Measurements from ENCODE around the gene IKBKE. TPM values are rescaled to one million over a fixed set of nuclear protein-coding genes. Genes with fewer than 3 reads are reported as not detected.

IKBKE gene
- total RNA-seq, 1 experiment from 2014 or later: 36.0 TPM

- Histone ChIP-seq H3K27ac (ENCODE audit: low read length) (no peak overlapping the region), H3K9ac (ENCODE audit: low read length) (no peak overlapping the region), H3K27me3 (ENCODE audit: low read length) (no peaks in the 10 kb centered on the region), H3K4me1 (ENCODE audit: low read length) (no peaks in the 10 kb centered on the region), H3K9me2 (replicated peaks; ENCODE audit: insufficient read depth, low read length) (no peaks in the 10 kb centered on the region), H3K9me3 (ENCODE audit: low read length) (no peaks in the 10 kb centered on the region), H3K79me2 (ENCODE audit: low read length) (no peaks in the 10 kb centered on the region), H2AFZ (ENCODE audit: low read length) (no peak overlapping the region), H3K4me2 (ENCODE audit: low read depth, low read length, poor library complexity, severe bottlenecking) (no peak overlapping the region), H3K4me3 (ENCODE audit: low read length) (no peak overlapping the region), H3K36me3 (ENCODE audit: insufficient read depth, low read length) (no peaks in the 10 kb centered on the region), H4K20me1 (ENCODE audit: insufficient read depth, low read depth, low read length) (no peaks in the 10 kb centered on the region)
- DNase-seq: no peak
These were observed 39.5 kb downstream of the IKBKE start for GRCh38 chr1:206509612-206510257.

- DNase-seq: no peak
- Histone ChIP-seq H4K20me1 (ENCODE audit: insufficient read depth, low read depth, low read length) (no peaks in the 10 kb centered on the region; the same call in 1 of the 2 replicates), H3K27ac (ENCODE audit: low read length) (no peak overlapping the region), H3K4me1 (ENCODE audit: low read length) (no peaks in the 10 kb centered on the region), H3K9me3 (ENCODE audit: low read length) (no peaks in the 10 kb centered on the region), H3K4me2 (ENCODE audit: low read depth, low read length, poor library complexity, severe bottlenecking) (no peak overlapping the region), H2AFZ (ENCODE audit: low read length) (no peak overlapping the region), H3K79me2 (ENCODE audit: low read length) (no peaks in the 10 kb centered on the region), H3K27me3 (ENCODE audit: low read length) (no peaks in the 10 kb centered on the region), H3K9me2 (replicated peaks; ENCODE audit: insufficient read depth, low read length) (no peaks in the 10 kb centered on the region), H3K36me3 (ENCODE audit: insufficient read depth, low read length) (no peaks in the 10 kb centered on the region), H3K4me3 (ENCODE audit: low read length) (no peak overlapping the region), H3K9ac (ENCODE audit: low read length) (no peak overlapping the region)
These were observed 40.1 kb downstream of the IKBKE start for GRCh38 chr1:206510371-206510770.

- Histone ChIP-seq H3K9me3 (ENCODE audit: low read length) (no peaks in the 10 kb centered on the region), H3K4me3 (ENCODE audit: low read length) (no peak overlapping the region), H2AFZ (ENCODE audit: low read length) (no peak overlapping the region), H4K20me1 (ENCODE audit: insufficient read depth, low read depth, low read length) (no peaks in the 10 kb centered on the region; the same call in 1 of the 2 replicates), H3K27ac (ENCODE audit: low read length) (no peak overlapping the region), H3K4me1 (ENCODE audit: low read length) (no peaks in the 10 kb centered on the region), H3K4me2 (ENCODE audit: low read depth, low read length, poor library complexity, severe bottlenecking) (no peak overlapping the region), H3K9ac (ENCODE audit: low read length) (no peak overlapping the region), H3K79me2 (ENCODE audit: low read length) (no peaks in the 10 kb centered on the region), H3K9me2 (replicated peaks; ENCODE audit: insufficient read depth, low read length) (no peaks in the 10 kb centered on the region), H3K27me3 (ENCODE audit: low read length) (no peaks in the 10 kb centered on the region), H3K36me3 (ENCODE audit: insufficient read depth, low read length) (no peaks in the 10 kb centered on the region)
- no peak for DNase-seq
These were observed 41.2 kb downstream of the IKBKE start for GRCh38 chr1:206511362-206512057.

- Histone ChIP-seq H3K9me2 (replicated peaks; ENCODE audit: insufficient read depth, low read length) (no peaks in the 10 kb centered on the region), H3K27ac (ENCODE audit: low read length) (no peak overlapping the region), H3K27me3 (ENCODE audit: low read length) (no peaks in the 10 kb centered on the region), H3K4me3 (ENCODE audit: low read length) (no peak overlapping the region), H3K9ac (ENCODE audit: low read length) (no peak overlapping the region), H3K79me2 (ENCODE audit: low read length) (no peaks in the 10 kb centered on the region), H3K9me3 (ENCODE audit: low read length) (no peaks in the 10 kb centered on the region), H3K36me3 (ENCODE audit: insufficient read depth, low read length) (no peaks in the 10 kb centered on the region), H3K4me2 (ENCODE audit: low read depth, low read length, poor library complexity, severe bottlenecking) (no peak overlapping the region), H3K4me1 (ENCODE audit: low read length) (no peaks in the 10 kb centered on the region), H2AFZ (ENCODE audit: low read length) (no peak overlapping the region), H4K20me1 (ENCODE audit: insufficient read depth, low read depth, low read length) (no peaks in the 10 kb centered on the region; the same call in 1 of the 2 replicates)
- no peak for DNase-seq
These were observed 42.0 kb downstream of the IKBKE start for GRCh38 chr1:206512058-206512850.

- Histone ChIP-seq H3K9ac (ENCODE audit: low read length) (no peak overlapping the region), H3K4me3 (ENCODE audit: low read length) (no peak overlapping the region), H4K20me1 (ENCODE audit: insufficient read depth, low read depth, low read length) (no peaks in the 10 kb centered on the region; the same call in 1 of the 2 replicates), H3K9me3 (ENCODE audit: low read length) (no peaks in the 10 kb centered on the region), H2AFZ (ENCODE audit: low read length) (no peak overlapping the region), H3K79me2 (ENCODE audit: low read length) (no peaks in the 10 kb centered on the region), H3K27ac (ENCODE audit: low read length) (no peak overlapping the region), H3K4me2 (ENCODE audit: low read depth, low read length, poor library complexity, severe bottlenecking) (no peak overlapping the region), H3K27me3 (ENCODE audit: low read length) (no peaks in the 10 kb centered on the region), H3K36me3 (ENCODE audit: insufficient read depth, low read length) (no peaks in the 10 kb centered on the region), H3K4me1 (ENCODE audit: low read length) (no peaks in the 10 kb centered on the region), H3K9me2 (replicated peaks; ENCODE audit: insufficient read depth, low read length) (no peaks in the 10 kb centered on the region)
- no peak for DNase-seq
These were observed 42.5 kb downstream of the IKBKE start for GRCh38 chr1:206512851-206513180.

GRCh38 chr1:206513312-206514111, 43.2 kb downstream of the IKBKE start:
- H3K27me3 ChIP-seq (ENCODE audit: low read length): no peaks in the 10 kb centered on the region
- no peak overlapping the region for H3K27ac ChIP-seq (ENCODE audit: low read length)
- H3K9ac ChIP-seq (ENCODE audit: low read length): no peak overlapping the region
- H3K4me3 ChIP-seq (ENCODE audit: low read length): no peak overlapping the region
- H3K79me2 ChIP-seq (ENCODE audit: low read length): no peaks in the 10 kb centered on the region
- H3K9me3 ChIP-seq (ENCODE audit: low read length): no peaks in the 10 kb centered on the region
- H3K4me2 ChIP-seq (ENCODE audit: low read depth, low read length, poor library complexity, severe bottlenecking): no peak overlapping the region
- no peaks in the 10 kb centered on the region for H3K4me1 ChIP-seq (ENCODE audit: low read length)
- no peaks in the 10 kb centered on the region; the same call in 1 of the 2 replicates for H4K20me1 ChIP-seq (ENCODE audit: insufficient read depth, low read depth, low read length)
- H3K9me2 ChIP-seq (replicated peaks; ENCODE audit: insufficient read depth, low read length): no peaks in the 10 kb centered on the region
- DNase-seq: no peak
- no peak overlapping the region for H2AFZ ChIP-seq (ENCODE audit: low read length)
- H3K36me3 ChIP-seq (ENCODE audit: insufficient read depth, low read length): no peaks in the 10 kb centered on the region

- Histone ChIP-seq H3K4me3 (ENCODE audit: low read length) (no peak overlapping the region), H3K9me3 (ENCODE audit: low read length) (no peaks in the 10 kb centered on the region), H3K4me1 (ENCODE audit: low read length) (no peaks in the 10 kb centered on the region), H3K27me3 (ENCODE audit: low read length) (no peaks in the 10 kb centered on the region), H3K79me2 (ENCODE audit: low read length) (no peaks in the 10 kb centered on the region), H2AFZ (ENCODE audit: low read length) (no peak overlapping the region), H3K9ac (ENCODE audit: low read length) (no peak overlapping the region), H3K9me2 (replicated peaks; ENCODE audit: insufficient read depth, low read length) (no peaks in the 10 kb centered on the region), H4K20me1 (ENCODE audit: insufficient read depth, low read depth, low read length) (no peaks in the 10 kb centered on the region; the same call in 1 of the 2 replicates), H3K27ac (ENCODE audit: low read length) (no peak overlapping the region), H3K36me3 (ENCODE audit: insufficient read depth, low read length) (no peaks in the 10 kb centered on the region), H3K4me2 (ENCODE audit: low read depth, low read length, poor library complexity, severe bottlenecking) (no peak overlapping the region)
- no peak for DNase-seq
These were observed 44.6 kb downstream of the IKBKE start for GRCh38 chr1:206514813-206515387.

Measured in Karpas-422 (cell line).